GM20000 (cell line): ENCODE data around the gene ESYT1.

Source experiments
- DNase-seq: peaks from one replicate; pipeline ENCODE4 v3.0.0; 2012; ENCODE audit warnings: low spot score
- CTCF ChIP-seq: IDR thresholded peaks from 2 replicates; pipeline ENCODE4 v1.5.1; 2012; ENCODE audit warnings: mild to moderate bottlenecking, control low read depth; ENCODE audit errors: extremely low read depth, missing control alignments

Gene ESYT1

GRCh38 chr12:56121204-56121870 lies 6.7 kb upstream of the ESYT1 start:
- no peak for TF ChIP-seq CTCF
- DNase-seq: no peak

GRCh38 chr12:56122637-56123036 lies 5.4 kb upstream of the ESYT1 start:
- no peak for DNase-seq
- no peak for TF ChIP-seq CTCF

- TF ChIP-seq CTCF: no peak
- no peak for DNase-seq
Measured at GRCh38 chr12:56124133-56124532, 3.9 kb upstream of the ESYT1 start.

- no peak for DNase-seq
- TF ChIP-seq CTCF: no peak
Measured at GRCh38 chr12:56126732-56127239, 1.3 kb upstream of the ESYT1 start.

- no peak for DNase-seq
- no peak for TF ChIP-seq CTCF
Measured at GRCh38 chr12:56127485-56127887, 581 bp upstream of the ESYT1 start.

- TF ChIP-seq CTCF: no peak
- DNase-seq: no peak
Measured at GRCh38 chr12:56128670-56129205, 671 bp downstream of the ESYT1 start.

GRCh38 chr12:56129206-56129941 lies 1.3 kb downstream of the ESYT1 start:
- peak; percentile 65 for DNase-seq
- no peak for TF ChIP-seq CTCF
